ENCODE data around the gene CAMK1D.

DNA sequence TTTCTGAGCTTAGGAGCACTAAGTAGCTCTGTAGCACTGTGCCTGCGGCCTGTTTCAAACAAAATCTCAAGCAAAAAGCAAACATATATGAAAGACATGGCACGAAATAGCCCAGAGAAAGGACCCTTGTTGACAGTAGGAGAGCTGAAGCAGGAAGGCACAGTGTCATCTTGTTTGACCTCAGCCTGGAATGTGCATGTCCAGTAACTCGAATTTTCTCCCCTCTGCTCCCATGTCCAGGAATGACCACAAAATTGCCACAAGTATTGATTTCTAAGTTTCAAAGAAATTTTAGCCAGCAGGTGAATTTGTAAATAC, 351.2 kb downstream of the CAMK1D start:
- TF ChIP-seq POLR2A (IDR thresholded peaks at IDR 0.05; ENCODE audit: low read depth, low read length) (no peak), MXI1 (IDR thresholded peaks at IDR 0.05; ENCODE audit: borderline replicate concordance, low read depth, low read length) (no peak), SMC3 (IDR thresholded peaks at IDR 0.05; ENCODE audit: low read depth, low read length) (no peak), MAZ (IDR thresholded peaks at IDR 0.05; ENCODE audit: borderline replicate concordance, low read depth, low read length) (no peak), CHD1 (IDR thresholded peaks at IDR 0.05; ENCODE audit: low read depth, low read length) (no peak), NFE2L2 (IDR thresholded peaks at IDR 0.05; ENCODE audit: low read depth, low read length) (no peak), FOS (IDR thresholded peaks at IDR 0.05; ENCODE audit: low read depth, low read length) (no peak), RFX5 (IDR thresholded peaks at IDR 0.05; ENCODE audit: low read depth, low read length) (no peak)
- TF ChIP-seq, protein P1, sequence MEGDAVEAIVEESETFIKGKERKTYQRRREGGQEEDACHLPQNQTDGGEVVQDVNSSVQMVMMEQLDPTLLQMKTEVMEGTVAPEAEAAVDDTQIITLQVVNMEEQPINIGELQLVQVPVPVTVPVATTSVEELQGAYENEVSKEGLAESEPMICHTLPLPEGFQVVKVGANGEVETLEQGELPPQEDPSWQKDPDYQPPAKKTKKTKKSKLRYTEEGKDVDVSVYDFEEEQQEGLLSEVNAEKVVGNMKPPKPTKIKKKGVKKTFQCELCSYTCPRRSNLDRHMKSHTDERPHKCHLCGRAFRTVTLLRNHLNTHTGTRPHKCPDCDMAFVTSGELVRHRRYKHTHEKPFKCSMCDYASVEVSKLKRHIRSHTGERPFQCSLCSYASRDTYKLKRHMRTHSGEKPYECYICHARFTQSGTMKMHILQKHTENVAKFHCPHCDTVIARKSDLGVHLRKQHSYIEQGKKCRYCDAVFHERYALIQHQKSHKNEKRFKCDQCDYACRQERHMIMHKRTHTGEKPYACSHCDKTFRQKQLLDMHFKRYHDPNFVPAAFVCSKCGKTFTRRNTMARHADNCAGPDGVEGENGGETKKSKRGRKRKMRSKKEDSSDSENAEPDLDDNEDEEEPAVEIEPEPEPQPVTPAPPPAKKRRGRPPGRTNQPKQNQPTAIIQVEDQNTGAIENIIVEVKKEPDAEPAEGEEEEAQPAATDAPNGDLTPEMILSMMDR (conservative IDR thresholded peaks at IDR 0.05; ENCODE audit: low read depth, low read length) = no peak
- TF ChIP-seq, protein P2, sequence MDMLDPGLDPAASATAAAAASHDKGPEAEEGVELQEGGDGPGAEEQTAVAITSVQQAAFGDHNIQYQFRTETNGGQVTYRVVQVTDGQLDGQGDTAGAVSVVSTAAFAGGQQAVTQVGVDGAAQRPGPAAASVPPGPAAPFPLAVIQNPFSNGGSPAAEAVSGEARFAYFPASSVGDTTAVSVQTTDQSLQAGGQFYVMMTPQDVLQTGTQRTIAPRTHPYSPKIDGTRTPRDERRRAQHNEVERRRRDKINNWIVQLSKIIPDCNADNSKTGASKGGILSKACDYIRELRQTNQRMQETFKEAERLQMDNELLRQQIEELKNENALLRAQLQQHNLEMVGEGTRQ (IDR thresholded peaks at IDR 0.05; ENCODE audit: low read depth, low read length) = no peak
- TF ChIP-seq, protein P3, sequence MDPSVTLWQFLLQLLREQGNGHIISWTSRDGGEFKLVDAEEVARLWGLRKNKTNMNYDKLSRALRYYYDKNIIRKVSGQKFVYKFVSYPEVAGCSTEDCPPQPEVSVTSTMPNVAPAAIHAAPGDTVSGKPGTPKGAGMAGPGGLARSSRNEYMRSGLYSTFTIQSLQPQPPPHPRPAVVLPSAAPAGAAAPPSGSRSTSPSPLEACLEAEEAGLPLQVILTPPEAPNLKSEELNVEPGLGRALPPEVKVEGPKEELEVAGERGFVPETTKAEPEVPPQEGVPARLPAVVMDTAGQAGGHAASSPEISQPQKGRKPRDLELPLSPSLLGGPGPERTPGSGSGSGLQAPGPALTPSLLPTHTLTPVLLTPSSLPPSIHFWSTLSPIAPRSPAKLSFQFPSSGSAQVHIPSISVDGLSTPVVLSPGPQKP (IDR thresholded peaks at IDR 0.05; ENCODE audit: borderline replicate concordance, low read depth, low read length) = no peak

All from IMR-90 (cell line).